ENCODE data around the gene TMEM258. TPM values are rescaled to one million over a fixed set of nuclear protein-coding genes. Genes with fewer than 3 reads are reported as not detected.

The TMEM258 gene
- polyA plus RNA-seq, 2 donors: 90.3 to 142 TPM

DNA sequence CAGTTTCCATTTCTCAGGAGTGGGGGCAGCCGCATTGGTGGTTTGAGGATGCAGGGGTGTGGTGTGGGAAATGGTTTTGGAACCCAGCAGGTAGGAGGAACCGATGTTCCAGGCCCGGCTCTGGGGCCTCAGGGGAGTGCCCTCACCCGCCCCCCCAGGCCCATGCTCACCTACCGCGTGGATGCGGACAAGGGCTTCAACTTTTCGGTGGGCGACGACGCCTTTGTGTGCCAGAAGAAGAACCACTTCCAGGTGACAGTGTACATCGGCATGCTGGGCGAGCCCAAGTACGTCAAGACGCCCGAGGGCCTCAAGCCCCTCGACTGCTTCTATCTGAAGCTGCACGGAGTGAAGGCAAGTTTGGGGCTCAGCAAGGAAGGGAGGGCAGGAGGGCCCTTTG is 18.6 kb downstream of the TMEM258 start:
- peaks cover 0 to 8% of the 10 kb centered on the region in 2 donors for H3K4me1 ChIP-seq (ENCODE audit: control insufficient read depth in 2 of 2, insufficient read depth in 2 of 2, low read length in 1 of 2)
- H3K36me3 ChIP-seq (ENCODE audit: control insufficient read depth in 2 of 2, insufficient read depth in 2 of 2, low read length in 1 of 2): no peaks in the 10 kb centered on the region
- H3K9me3 ChIP-seq (ENCODE audit: control insufficient read depth in 2 of 2, insufficient read depth in 1 of 2, low read depth in 1 of 2, low read length in 1 of 2): no peaks in the 10 kb centered on the region
- no peak overlapping the region for H3K27ac ChIP-seq (ENCODE audit: low read depth in 2 of 2, low read length in 1 of 2)
- H3K4me3 ChIP-seq (ENCODE audit: low read depth in 1 of 2, low read length in 2 of 2): no peak overlapping the region
- H3K27me3 ChIP-seq (ENCODE audit: control insufficient read depth in 1 of 2, insufficient read depth in 2 of 2, low read length in 2 of 2): no peaks in the 10 kb centered on the region
- 79 to 87% methylated on average over 18 of the region's 18 CpGs for WGBS, 2 donors

- Histone ChIP-seq H3K27me3 (ENCODE audit: control insufficient read depth in 1 of 2, insufficient read depth in 2 of 2, low read length in 2 of 2) (no peaks in the 10 kb centered on the region), H3K36me3 (ENCODE audit: control insufficient read depth in 2 of 2, insufficient read depth in 2 of 2, low read length in 1 of 2) (no peaks in the 10 kb centered on the region), H3K9me3 (ENCODE audit: control insufficient read depth in 2 of 2, insufficient read depth in 1 of 2, low read depth in 1 of 2, low read length in 1 of 2) (no peaks in the 10 kb centered on the region), H3K27ac (ENCODE audit: low read depth in 2 of 2, low read length in 1 of 2) (no peak overlapping the region), H3K4me3 (ENCODE audit: low read depth in 1 of 2, low read length in 2 of 2) (no peak overlapping the region), H3K4me1 (ENCODE audit: control insufficient read depth in 2 of 2, insufficient read depth in 2 of 2, low read length in 1 of 2) (peaks cover 0 to 8% of the 10 kb centered on the region in 2 donors)
- WGBS, 2 donors: 74 to 80% methylated on average over 10 of the region's 10 CpGs
These were observed 19.0 kb downstream of the TMEM258 start for GRCh38 chr11:61773356-61773755.

DNA sequence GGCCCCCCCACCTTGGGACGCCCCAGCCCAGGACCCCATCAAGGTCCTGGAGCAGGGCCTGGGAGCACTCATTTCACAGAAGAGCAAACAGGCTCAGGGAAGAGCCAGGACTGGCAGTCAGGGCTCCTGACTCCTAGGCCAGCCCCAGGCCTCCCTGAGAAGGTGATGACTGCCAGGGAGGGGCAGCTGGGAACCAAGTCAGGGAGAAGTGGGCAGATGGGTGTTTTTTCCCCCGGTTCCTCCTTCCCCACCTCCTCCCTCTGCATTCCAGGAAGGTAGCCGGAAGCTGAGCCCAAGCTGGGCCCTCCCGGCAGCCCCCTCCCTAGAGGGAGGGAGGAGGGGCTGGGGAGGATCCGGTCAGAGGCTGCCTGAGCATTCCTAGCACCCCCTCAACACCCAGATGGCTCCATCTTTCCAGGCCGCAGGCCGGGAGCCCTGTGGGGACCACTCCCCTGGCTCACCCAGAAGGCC is 20.4 kb downstream of the TMEM258 start:
- Histone ChIP-seq H3K27me3 (ENCODE audit: control insufficient read depth in 1 of 2, insufficient read depth in 2 of 2, low read length in 2 of 2) (no peaks in the 10 kb centered on the region), H3K36me3 (ENCODE audit: control insufficient read depth in 2 of 2, insufficient read depth in 2 of 2, low read length in 1 of 2) (no peaks in the 10 kb centered on the region), H3K4me3 (ENCODE audit: low read depth in 1 of 2, low read length in 2 of 2) (no peak overlapping the region), H3K9me3 (ENCODE audit: control insufficient read depth in 2 of 2, insufficient read depth in 1 of 2, low read depth in 1 of 2, low read length in 1 of 2) (no peaks in the 10 kb centered on the region), H3K4me1 (ENCODE audit: control insufficient read depth in 2 of 2, insufficient read depth in 2 of 2, low read length in 1 of 2) (peaks cover 0 to 3% of the 10 kb centered on the region in 2 donors), H3K27ac (ENCODE audit: low read depth in 2 of 2, low read length in 1 of 2) (no peak overlapping the region)
- WGBS, 2 donors: 62 to 67% methylated on average over 5 to 7 of the region's 7 CpGs

DNA sequence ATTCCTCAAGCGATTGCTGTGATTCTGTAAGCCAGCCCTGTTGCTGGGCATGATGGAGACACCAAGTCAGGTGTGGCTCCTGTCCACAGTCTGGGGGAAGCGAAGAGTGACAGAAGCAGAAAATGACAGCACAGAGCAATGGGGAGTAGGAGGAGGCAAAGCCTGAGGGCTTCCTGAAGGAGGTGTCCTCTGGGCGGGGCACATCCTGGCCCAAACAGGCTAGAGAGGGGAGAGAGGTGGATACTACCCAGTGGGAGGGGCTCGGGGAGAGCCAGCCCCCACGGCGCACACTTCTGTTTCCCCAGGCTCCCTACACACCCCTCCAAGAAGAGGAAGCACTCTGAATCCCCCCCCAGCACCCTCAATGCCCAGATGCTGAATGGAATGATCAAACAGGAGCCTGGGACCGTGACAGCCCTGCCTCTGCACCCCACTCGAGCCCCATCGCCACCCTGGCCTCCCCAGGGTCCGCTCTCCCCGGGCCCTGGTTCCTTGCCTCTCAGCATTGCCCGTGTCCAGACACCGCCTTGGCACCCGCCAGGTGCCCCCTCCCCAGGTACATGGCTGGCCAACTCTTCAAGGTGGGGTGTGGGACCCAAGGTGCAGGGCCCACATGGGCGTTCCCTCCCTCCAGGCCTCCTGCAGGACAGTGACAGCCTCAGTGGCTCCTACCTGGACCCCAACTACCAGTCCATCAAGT is 21.1 kb downstream of the TMEM258 start:
- H3K36me3 ChIP-seq (ENCODE audit: control insufficient read depth in 2 of 2, insufficient read depth in 2 of 2, low read length in 1 of 2): no peaks in the 10 kb centered on the region
- H3K9me3 ChIP-seq (ENCODE audit: control insufficient read depth in 2 of 2, insufficient read depth in 1 of 2, low read depth in 1 of 2, low read length in 1 of 2): no peaks in the 10 kb centered on the region
- no peak overlapping the region for H3K4me3 ChIP-seq (ENCODE audit: low read depth in 1 of 2, low read length in 2 of 2)
- no peak overlapping the region for H3K27ac ChIP-seq (ENCODE audit: low read depth in 2 of 2, low read length in 1 of 2)
- no peaks in the 10 kb centered on the region for H3K27me3 ChIP-seq (ENCODE audit: control insufficient read depth in 1 of 2, insufficient read depth in 2 of 2, low read length in 2 of 2)
- peaks cover 0 to 2% of the 10 kb centered on the region in 2 donors for H3K4me1 ChIP-seq (ENCODE audit: control insufficient read depth in 2 of 2, insufficient read depth in 2 of 2, low read length in 1 of 2)
- 86 to 89% methylated on average over 14 to 15 of the region's 15 CpGs for WGBS, 2 donors

GRCh38 chr11:61769946-61770683 is 22.3 kb downstream of the TMEM258 start:
- no peaks in the 10 kb centered on the region for H3K9me3 ChIP-seq (ENCODE audit: control insufficient read depth in 2 of 2, insufficient read depth in 1 of 2, low read depth in 1 of 2, low read length in 1 of 2)
- 84 to 88% methylated on average over 19 to 20 of the region's 20 CpGs for WGBS, 2 donors
- no peaks in the 10 kb centered on the region for H3K27me3 ChIP-seq (ENCODE audit: control insufficient read depth in 1 of 2, insufficient read depth in 2 of 2, low read length in 2 of 2)
- no peaks in the 10 kb centered on the region for H3K36me3 ChIP-seq (ENCODE audit: control insufficient read depth in 2 of 2, insufficient read depth in 2 of 2, low read length in 1 of 2)
- no peak overlapping the region for H3K4me3 ChIP-seq (ENCODE audit: low read depth in 1 of 2, low read length in 2 of 2)
- no peaks in the 10 kb centered on the region for H3K4me1 ChIP-seq (ENCODE audit: control insufficient read depth in 2 of 2, insufficient read depth in 2 of 2, low read length in 1 of 2)
- no peak overlapping the region for H3K27ac ChIP-seq (ENCODE audit: low read depth in 2 of 2, low read length in 1 of 2)

DNA sequence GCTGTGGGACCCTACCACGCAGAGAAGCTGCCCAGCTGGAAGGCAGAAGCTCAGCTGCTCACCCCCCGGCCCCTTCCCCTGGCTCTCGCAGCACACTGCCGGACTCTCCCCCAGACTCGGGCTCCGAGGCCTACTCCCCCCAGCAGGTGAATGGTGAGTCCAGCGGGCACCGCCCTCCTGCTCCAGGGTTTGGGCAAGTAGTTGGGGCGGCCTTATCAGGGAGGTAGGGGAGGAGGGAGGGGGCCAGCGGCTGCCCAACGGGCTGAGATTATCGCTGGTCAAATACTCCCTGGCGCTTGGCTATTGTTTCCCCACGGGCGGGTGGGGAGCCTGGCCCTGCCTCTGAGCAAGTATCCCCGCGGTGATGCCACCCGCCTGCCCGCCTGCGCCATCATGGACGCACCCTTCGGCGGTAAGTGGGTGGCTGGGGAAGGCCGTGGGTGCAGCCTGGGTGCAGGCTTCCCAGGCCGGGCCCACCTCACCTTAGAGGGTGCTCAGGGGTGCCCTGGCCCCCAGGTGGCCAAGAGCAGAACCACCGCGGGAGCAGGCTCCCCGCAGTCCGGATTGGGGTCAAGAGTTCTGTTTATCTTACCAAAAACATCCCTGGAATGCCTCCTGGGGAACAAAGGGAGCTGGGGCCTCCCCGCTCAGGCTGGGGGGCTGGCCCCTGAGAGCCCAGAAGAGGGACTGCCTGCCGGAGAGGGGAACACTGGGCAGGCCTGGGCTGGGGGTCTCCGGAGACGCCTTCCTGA is 23.1 kb downstream of the TMEM258 start:
- no peaks in the 10 kb centered on the region for H3K36me3 ChIP-seq (ENCODE audit: control insufficient read depth in 2 of 2, insufficient read depth in 2 of 2, low read length in 1 of 2)
- H3K27me3 ChIP-seq (ENCODE audit: control insufficient read depth in 1 of 2, insufficient read depth in 2 of 2, low read length in 2 of 2): no peaks in the 10 kb centered on the region
- H3K4me3 ChIP-seq (ENCODE audit: low read depth in 1 of 2, low read length in 2 of 2): no peak overlapping the region
- 53 to 63% methylated on average over 32 to 33 of the region's 33 CpGs for WGBS, 2 donors
- H3K4me1 ChIP-seq (ENCODE audit: control insufficient read depth in 2 of 2, insufficient read depth in 2 of 2, low read length in 1 of 2): no peaks in the 10 kb centered on the region
- no peak overlapping the region for H3K27ac ChIP-seq (ENCODE audit: low read depth in 2 of 2, low read length in 1 of 2)
- H3K9me3 ChIP-seq (ENCODE audit: control insufficient read depth in 2 of 2, insufficient read depth in 1 of 2, low read depth in 1 of 2, low read length in 1 of 2): no peaks in the 10 kb centered on the region

- Histone ChIP-seq H3K27me3 (ENCODE audit: control insufficient read depth in 1 of 2, insufficient read depth in 2 of 2, low read length in 2 of 2) (no peaks in the 10 kb centered on the region), H3K4me1 (ENCODE audit: control insufficient read depth in 2 of 2, insufficient read depth in 2 of 2, low read length in 1 of 2) (no peaks in the 10 kb centered on the region), H3K9me3 (ENCODE audit: control insufficient read depth in 2 of 2, insufficient read depth in 1 of 2, low read depth in 1 of 2, low read length in 1 of 2) (no peaks in the 10 kb centered on the region), H3K4me3 (ENCODE audit: low read depth in 1 of 2, low read length in 2 of 2) (no peak overlapping the region), H3K27ac (ENCODE audit: low read depth in 2 of 2, low read length in 1 of 2) (no peak overlapping the region), H3K36me3 (ENCODE audit: control insufficient read depth in 2 of 2, insufficient read depth in 2 of 2, low read length in 1 of 2) (no peaks in the 10 kb centered on the region)
- WGBS, 2 donors: 63 to 73% methylated on average over 11 of the region's 11 CpGs
These were observed 23.9 kb downstream of the TMEM258 start for GRCh38 chr11:61768376-61769076.

DNA sequence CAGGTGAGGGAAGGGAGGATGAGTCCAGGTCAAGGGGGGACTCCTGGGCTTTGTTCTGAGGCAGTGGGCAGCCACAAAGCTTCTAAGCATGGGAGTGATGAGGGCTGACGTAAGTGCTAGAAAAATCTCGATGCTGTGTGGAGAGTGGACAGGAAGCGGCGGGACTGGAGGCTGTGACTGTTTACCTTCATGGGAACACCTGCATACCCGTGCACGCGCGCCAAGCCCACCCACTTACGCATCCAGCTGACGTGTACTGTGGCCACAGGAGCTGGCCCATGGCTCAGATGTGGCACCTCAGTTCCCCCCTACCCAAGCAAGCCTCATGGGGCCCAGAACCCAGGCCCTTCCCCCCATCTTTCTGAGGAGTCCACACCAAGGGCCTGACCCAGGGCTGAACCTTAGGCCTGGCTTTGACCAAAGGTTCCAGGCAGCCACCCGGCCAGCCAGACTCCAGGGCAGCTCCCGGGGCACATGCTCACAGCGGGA is 26.0 kb downstream of the TMEM258 start:
- H3K4me1 ChIP-seq (ENCODE audit: control insufficient read depth in 2 of 2, insufficient read depth in 2 of 2, low read length in 1 of 2): no peaks in the 10 kb centered on the region
- 68 to 81% methylated on average over 13 of the region's 13 CpGs for WGBS, 2 donors
- H3K27ac ChIP-seq (ENCODE audit: low read depth in 2 of 2, low read length in 1 of 2): no peak overlapping the region
- H3K36me3 ChIP-seq (ENCODE audit: control insufficient read depth in 2 of 2, insufficient read depth in 2 of 2, low read length in 1 of 2): no peaks in the 10 kb centered on the region
- no peak overlapping the region for H3K4me3 ChIP-seq (ENCODE audit: low read depth in 1 of 2, low read length in 2 of 2)
- H3K27me3 ChIP-seq (ENCODE audit: control insufficient read depth in 1 of 2, insufficient read depth in 2 of 2, low read length in 2 of 2): no peaks in the 10 kb centered on the region
- no peaks in the 10 kb centered on the region for H3K9me3 ChIP-seq (ENCODE audit: control insufficient read depth in 2 of 2, insufficient read depth in 1 of 2, low read depth in 1 of 2, low read length in 1 of 2)
